Heart right ventricle (tissue), 16 donors: ENCODE measurements around the gene SFT2D2. TPM values are rescaled to one million over a fixed set of nuclear protein-coding genes. Genes with fewer than 3 reads are reported as not detected.
A peak's percentile ranks its signal among the peaks of the same experiment; 100 is the strongest.

Experiments
- ATAC-seq, 8 donors: fragments of 200-7000 bp; cut with Tn5 transposase; one replicate each; pipeline ENCODE4 v1.9.1; 2020; ENCODE audit warnings: mild to moderate bottlenecking in 8 of 8, moderate library complexity in 8 of 8, moderate number of reproducible peaks in 1 of 8
- DNase-seq, 2 donors: peaks; one replicate each; pipeline ENCODE4 v3.0.0-alpha.2; 2020
- H3K27ac ChIP-seq, 10 donors: fragments of 200-600 bp; sonication (generic) in 2 of 10; one replicate each; pipeline versions ENCODE4 v1.5.0 to v1.8.0; 2020 to 2022; ENCODE audit warnings: mild to moderate bottlenecking in 3 of 10
- H3K27me3 ChIP-seq, 7 donors: fragments of 200-600 bp; one replicate each; pipeline ENCODE4 v1.8.0; 2021 to 2022; ENCODE audit warnings: mild to moderate bottlenecking in 2 of 7
- H3K36me3 ChIP-seq, 9 donors: fragments of 200-600 bp; sonication (generic) in 1 of 9; one replicate each; pipeline versions ENCODE4 v1.5.0 to v1.8.0; 2020 to 2022; ENCODE audit warnings: mild to moderate bottlenecking in 2 of 9
- H3K4me1 ChIP-seq, 9 donors: fragments of 200-600 bp; sonication (generic) in 1 of 9; one replicate each; pipeline versions ENCODE4 v1.5.0 to v1.8.0; 2020 to 2022; ENCODE audit warnings: mild to moderate bottlenecking in 4 of 9
- H3K4me3 ChIP-seq, 10 donors: fragments of 200-600 bp; sonication (generic) in 2 of 10; one replicate each; pipeline versions ENCODE4 v1.5.0 to v1.8.0; 2020 to 2022; ENCODE audit warnings: mild to moderate bottlenecking in 7 of 10, moderate library complexity in 2 of 10
- H3K9me3 ChIP-seq, 11 donors: fragments of 200-600 bp in 10 of 11; sonication (generic) in 2 of 11; one replicate each; pipeline versions ENCODE4 v1.5.0 to v1.8.0; 2013 to 2022; ENCODE audit warnings: mild to moderate bottlenecking in 2 of 11, control low read depth in 1 of 11, moderate library complexity in 1 of 11
- CTCF ChIP-seq, 9 donors: fragments of 200-600 bp; sonication (generic) in 2 of 9; IDR thresholded peaks; one replicate each; pipeline versions ENCODE4 v1.5.0 to v1.8.0; 2021 to 2022; ENCODE audit warnings: antibody characterized with exemption in 9 of 9, mild to moderate bottlenecking in 5 of 9, moderate library complexity in 1 of 9
- WGBS, 2 donors: extraction: QIAGEN DNeasy Blood & Tissue Kit; methylation state at CpG; one replicate each; pipeline ENCODE4 v1.1.7; 2013; ENCODE audit warnings: inconsistent platforms in 1 of 2; 5-methylcytosine and 5-hydroxymethylcytosine counted together
- intact Hi-C, 10 donors: fragments of 100-400 bp; cut with DNase I; formaldehyde crosslinking; loops; one replicate each; pipeline versions ENCODE4 v1.11.1 to v1.14.2; 2022
- polyA plus RNA-seq, 2 donors: library from polyadenylated mRNA; stranded (reverse); fragments of 200-250 nt; gene quantifications; one replicate each; pipeline ENCODE4 v1.2.3, GENCODE V29; 2013
- total RNA-seq, 10 donors: library from RNA; stranded (reverse); fragmentation: NEBNext Ultra II Directional in 3 of 10; extraction: Animal tissue kit (Norgen Biotek cat#: 25700) in 3 of 10; gene quantifications; one replicate each; pipeline versions ENCODE4 v1.2.1 to v1.2.4, GENCODE V29; 2021 to 2023
- donor health status: Arrhythmogenic right ventricular cardiomyopathy.
- donor health status: ischemic (EF 13 %, LVEDD 7.1; RV severe dilation, severe dysfunction).
- donor health status: healthy with polysubstance abuse.
- donor health status: DM: no; HTN: yes; CAD: no.
- donor health status: DM: no; HTN: no; CAD: no.
- donor health status: ischemic (EF 25% LVEDD 6.9; RV normal size, moderate dysfunction).
- donor health status: ischemic (EF 25% LVEDD 5.7; RV mildly dilated, moderate dysfunction).
- donor health status: healthy.
- donor health status: DM: yes; HTN: yes; CAD: no.
- donor health status: Ischemic cardiomyopathy.
- donor health status: ischemic (EF 35%, LVEDD 5.7; RV mildly dilated, moderate dysfunction).
- donor health status: nonischemic (EF 11% LVEDD 7.7; RV severe dilation, severe dysfunction).
- donor health status: DM: yes; HTN: yes; CAD: no.
- donor health status: PGD.
- donor health status: ischemic (EF 29% LVEDD 5.4; RV normal size, mild dysfunction).
- donor health status: nonischemic (EF 23%, LVEDD 6.1; RV moderate dilation, normal function).

The SFT2D2 gene
- total and polyA plus RNA-seq, 12 donors = 2.8 to 34.8 (median 15.9) TPM

GRCh38 chr1:168229893-168230292, 4.1 kb downstream of the SFT2D2 start:
- 99% methylated on average over 4 of the region's 4 CpGs for WGBS, 2 donors
- no peaks in the 10 kb centered on the region for H3K9me3 ChIP-seq
- intact Hi-C loops = loop anchor here in 1 of 10 donors (5.0 kb wide), 1 partner anchor 48 kb away; no protein-coding TSS in a partner anchor
- no peak for DNase-seq
- no peak overlapping the region for H3K4me3 ChIP-seq
- no peaks in the 10 kb centered on the region for H3K27me3 ChIP-seq
- no peak for ATAC-seq
- H3K27ac ChIP-seq = peak overlapping the region in 1 of 10 donors; percentile 89
- peaks cover 0 to 55% (median 30%) of the 10 kb centered on the region in 9 donors for H3K36me3 ChIP-seq
- TF ChIP-seq CTCF (IDR thresholded peaks at IDR 0.05) = no peak
- H3K4me1 ChIP-seq = peaks cover 0 to 56% (median 36%) of the 10 kb centered on the region in 9 donors

GRCh38 chr1:168230709-168231108, 4.9 kb downstream of the SFT2D2 start:
- DNase-seq = no peak
- no peaks in the 10 kb centered on the region for H3K9me3 ChIP-seq
- TF ChIP-seq CTCF (IDR thresholded peaks at IDR 0.05) = no peak
- H3K4me1 ChIP-seq = peaks cover 0 to 58% (median 40%) of the 10 kb centered on the region in 9 donors
- no peak overlapping the region for H3K27ac ChIP-seq
- no peak overlapping the region for H3K4me3 ChIP-seq
- ATAC-seq = no peak
- peaks cover 0 to 63% (median 36%) of the 10 kb centered on the region in 9 donors for H3K36me3 ChIP-seq
- WGBS, 2 donors = 97% methylated on average over 3 of the region's 3 CpGs
- H3K27me3 ChIP-seq = no peaks in the 10 kb centered on the region
- intact Hi-C loops = no loop called here

GRCh38 chr1:168234846-168235547, 9.2 kb downstream of the SFT2D2 start:
- TF ChIP-seq CTCF (IDR thresholded peaks at IDR 0.05) = peak in 8 of 9 donors; percentile 9 to 65 (median 50)
- H3K4me1 ChIP-seq = peaks cover 0 to 35% (median 15%) of the 10 kb centered on the region in 9 donors
- 96% methylated on average over 8 of the region's 8 CpGs for WGBS, 2 donors
- intact Hi-C loops = no loop called here
- ATAC-seq (peak in 5 of 8 donors; percentile 38 to 71 (median 57)), DNase-seq (no peak)
- peaks cover 0 to 100% (median 45%) of the 10 kb centered on the region in 9 donors for H3K36me3 ChIP-seq
- H3K27ac ChIP-seq = no peak overlapping the region
- H3K9me3 ChIP-seq = no peaks in the 10 kb centered on the region
- no peaks in the 10 kb centered on the region for H3K27me3 ChIP-seq
- H3K4me3 ChIP-seq = no peak overlapping the region

- no peaks in the 10 kb centered on the region for H3K9me3 ChIP-seq
- peak in 2 of 9 donors; percentile 0 to 7 for TF ChIP-seq CTCF (IDR thresholded peaks at IDR 0.05)
- ATAC-seq (peak in 1 of 8 donors; percentile 9), DNase-seq (no peak)
- H3K27ac ChIP-seq = no peak overlapping the region
- H3K4me3 ChIP-seq = no peak overlapping the region
- intact Hi-C loops = no loop called here
- peaks cover 0 to 31% (median 14%) of the 10 kb centered on the region in 9 donors for H3K4me1 ChIP-seq
- peaks cover 0 to 100% (median 45%) of the 10 kb centered on the region in 9 donors for H3K36me3 ChIP-seq
- H3K27me3 ChIP-seq = no peaks in the 10 kb centered on the region
Observed at GRCh38 chr1:168235548-168235885, 9.7 kb downstream of the SFT2D2 start.
